Measurements from ENCODE around the gene SMOC2. TPM values are rescaled to one million over a fixed set of nuclear protein-coding genes. Genes with fewer than 3 reads are reported as not detected.
A peak's percentile ranks its signal among the peaks of the same experiment; 100 is the strongest.

The SMOC2 gene
- total and polyA plus RNA-seq, 2 experiments from 2014 or later: 51.0 to 88.7 TPM

DNA sequence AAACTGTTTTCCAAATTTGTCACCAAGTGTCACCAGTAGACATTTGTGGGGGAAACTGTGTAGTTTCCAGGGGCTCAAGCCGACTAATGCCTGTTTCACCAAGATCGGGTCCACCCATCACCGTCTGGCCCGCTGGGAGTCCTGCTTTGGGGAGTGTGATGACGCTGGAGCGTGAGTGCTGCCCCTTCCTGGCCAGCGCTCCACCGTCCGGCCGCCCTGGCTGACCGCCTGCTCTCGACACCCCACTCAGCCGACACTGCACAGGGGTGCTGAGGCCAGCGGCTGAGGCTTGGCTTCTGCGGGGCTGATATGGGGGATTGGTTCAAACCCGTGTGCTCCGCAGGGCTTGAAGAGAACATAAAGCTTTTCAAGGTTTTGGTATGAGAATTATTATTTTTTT, 160.1 kb downstream of the SMOC2 start:
- Histone ChIP-seq H3K79me2 (no peaks in the 10 kb centered on the region), H4K20me1 (ENCODE audit: insufficient read depth, poor library complexity, severe bottlenecking) (no peaks in the 10 kb centered on the region), H3K9me2 (replicated peaks; ENCODE audit: insufficient read depth) (no peaks in the 10 kb centered on the region), H3K4me1 (ENCODE audit: insufficient read depth) (peaks cover 5% of the 10 kb centered on the region), H3K27me3 (peaks cover 7% of the 10 kb centered on the region), H3K9me3 (ENCODE audit: low read depth) (no peaks in the 10 kb centered on the region), H3K27ac (no peak overlapping the region), H3K4me3 (no peak overlapping the region), H3K4me2 (peak overlapping the region; percentile 12), H2AFZ (no peak overlapping the region), H3K36me3 (replicated peaks; ENCODE audit: insufficient read depth, low read depth) (no peaks in the 10 kb centered on the region)
- DNase-seq (ENCODE audit: low spot score): no peak
- WGBS (ENCODE audit: low lambda C conversion rate, missing lambda C conversion rate): 89% methylated on average over 17 of the region's 17 CpGs
- no peak for TF ChIP-seq EZH2phosphoT487 (IDR thresholded peaks at IDR 0.05; ENCODE audit: low read depth, severe bottlenecking, unreplicated experiment)
- TF ChIP-seq EZH2 (IDR thresholded peaks at IDR 0.05; ENCODE audit: borderline replicate concordance): no peak
- TF ChIP-seq, protein P1, sequence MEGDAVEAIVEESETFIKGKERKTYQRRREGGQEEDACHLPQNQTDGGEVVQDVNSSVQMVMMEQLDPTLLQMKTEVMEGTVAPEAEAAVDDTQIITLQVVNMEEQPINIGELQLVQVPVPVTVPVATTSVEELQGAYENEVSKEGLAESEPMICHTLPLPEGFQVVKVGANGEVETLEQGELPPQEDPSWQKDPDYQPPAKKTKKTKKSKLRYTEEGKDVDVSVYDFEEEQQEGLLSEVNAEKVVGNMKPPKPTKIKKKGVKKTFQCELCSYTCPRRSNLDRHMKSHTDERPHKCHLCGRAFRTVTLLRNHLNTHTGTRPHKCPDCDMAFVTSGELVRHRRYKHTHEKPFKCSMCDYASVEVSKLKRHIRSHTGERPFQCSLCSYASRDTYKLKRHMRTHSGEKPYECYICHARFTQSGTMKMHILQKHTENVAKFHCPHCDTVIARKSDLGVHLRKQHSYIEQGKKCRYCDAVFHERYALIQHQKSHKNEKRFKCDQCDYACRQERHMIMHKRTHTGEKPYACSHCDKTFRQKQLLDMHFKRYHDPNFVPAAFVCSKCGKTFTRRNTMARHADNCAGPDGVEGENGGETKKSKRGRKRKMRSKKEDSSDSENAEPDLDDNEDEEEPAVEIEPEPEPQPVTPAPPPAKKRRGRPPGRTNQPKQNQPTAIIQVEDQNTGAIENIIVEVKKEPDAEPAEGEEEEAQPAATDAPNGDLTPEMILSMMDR (IDR thresholded peaks at IDR 0.05; ENCODE audit: poor library complexity): no peak

DNA sequence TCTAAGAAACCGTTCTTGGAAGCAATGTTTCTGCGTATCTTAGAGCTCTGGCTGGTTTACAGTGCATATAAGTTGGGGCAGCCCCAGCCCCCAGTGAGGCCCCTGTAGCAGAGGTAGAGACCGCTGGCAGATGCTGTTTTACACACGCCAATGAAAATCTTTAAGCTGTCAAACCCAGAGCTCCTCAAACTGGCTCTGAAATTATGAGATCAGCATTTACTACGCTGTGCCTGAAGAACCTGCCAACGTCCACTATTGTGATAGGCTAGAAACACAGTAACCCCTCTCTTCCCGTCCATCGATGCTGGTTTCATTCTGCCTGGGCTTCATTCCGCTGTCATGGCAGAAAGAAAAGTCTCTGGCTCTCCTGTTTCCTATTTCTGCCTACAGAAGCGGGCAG, 160.6 kb downstream of the SMOC2 start:
- no peaks in the 10 kb centered on the region for H3K9me3 ChIP-seq (ENCODE audit: low read depth)
- H3K9me2 ChIP-seq (replicated peaks; ENCODE audit: insufficient read depth): no peaks in the 10 kb centered on the region
- no peak overlapping the region for H2AFZ ChIP-seq
- peak overlapping the region; percentile 12 for H3K4me2 ChIP-seq
- no peaks in the 10 kb centered on the region for H4K20me1 ChIP-seq (ENCODE audit: insufficient read depth, poor library complexity, severe bottlenecking)
- no peaks in the 10 kb centered on the region for H3K79me2 ChIP-seq
- 55% methylated on average over 10 of the region's 10 CpGs for WGBS (ENCODE audit: low lambda C conversion rate, missing lambda C conversion rate)
- no peak for TF ChIP-seq EZH2phosphoT487 (IDR thresholded peaks at IDR 0.05; ENCODE audit: low read depth, severe bottlenecking, unreplicated experiment)
- no peak for TF ChIP-seq EZH2 (IDR thresholded peaks at IDR 0.05; ENCODE audit: borderline replicate concordance)
- TF ChIP-seq, protein P1 (IDR thresholded peaks at IDR 0.05; ENCODE audit: poor library complexity): no peak
- peaks cover 5% of the 10 kb centered on the region for H3K4me1 ChIP-seq (ENCODE audit: insufficient read depth)
- H3K27ac ChIP-seq: no peak overlapping the region
- H3K27me3 ChIP-seq: peaks cover 7% of the 10 kb centered on the region
- H3K36me3 ChIP-seq (replicated peaks; ENCODE audit: insufficient read depth, low read depth): no peaks in the 10 kb centered on the region
- no peak overlapping the region for H3K4me3 ChIP-seq
- no peak for DNase-seq (ENCODE audit: low spot score)

DNA sequence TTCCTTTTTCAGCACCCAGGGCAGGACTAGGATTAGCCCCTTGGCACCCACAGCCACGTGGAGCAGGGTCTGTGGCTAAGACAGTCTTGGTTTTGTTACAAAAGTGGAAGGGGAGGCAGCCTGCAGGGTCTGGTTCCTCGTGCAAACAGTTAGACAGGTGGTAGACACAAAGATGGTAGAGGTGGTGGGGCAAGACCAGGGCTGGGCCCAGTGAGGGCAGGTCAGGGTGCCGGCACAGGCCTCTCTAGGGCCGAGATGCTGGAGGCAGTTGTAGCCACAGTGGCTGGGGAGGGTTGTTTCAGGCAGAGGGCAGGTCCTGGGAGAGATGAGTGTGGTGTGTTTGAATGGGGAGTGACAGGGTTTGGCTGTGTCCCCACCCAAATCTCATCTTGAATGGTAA, 161.6 kb downstream of the SMOC2 start:
- H3K27me3 ChIP-seq: peaks cover 7% of the 10 kb centered on the region
- H4K20me1 ChIP-seq (ENCODE audit: insufficient read depth, poor library complexity, severe bottlenecking): no peaks in the 10 kb centered on the region
- H3K27ac ChIP-seq: no peak overlapping the region
- no peak overlapping the region for H2AFZ ChIP-seq
- H3K36me3 ChIP-seq (replicated peaks; ENCODE audit: insufficient read depth, low read depth): no peaks in the 10 kb centered on the region
- H3K4me2 ChIP-seq: no peak overlapping the region
- no peak for DNase-seq (ENCODE audit: low spot score)
- whole genome bisulfite sequencing (ENCODE audit: low lambda C conversion rate, missing lambda C conversion rate): 93% methylated on average over 4 of the region's 4 CpGs
- H3K9me2 ChIP-seq (replicated peaks; ENCODE audit: insufficient read depth): no peaks in the 10 kb centered on the region
- H3K9me3 ChIP-seq (ENCODE audit: low read depth): no peaks in the 10 kb centered on the region
- H3K4me1 ChIP-seq (ENCODE audit: insufficient read depth): peaks cover 5% of the 10 kb centered on the region
- H3K79me2 ChIP-seq: no peaks in the 10 kb centered on the region
- H3K4me3 ChIP-seq: no peak overlapping the region
- TF ChIP-seq, protein P1 (IDR thresholded peaks at IDR 0.05; ENCODE audit: poor library complexity): no peak
- TF ChIP-seq EZH2 (IDR thresholded peaks at IDR 0.05; ENCODE audit: borderline replicate concordance) (no peak), EZH2phosphoT487 (IDR thresholded peaks at IDR 0.05; ENCODE audit: low read depth, severe bottlenecking, unreplicated experiment) (no peak)

DNA sequence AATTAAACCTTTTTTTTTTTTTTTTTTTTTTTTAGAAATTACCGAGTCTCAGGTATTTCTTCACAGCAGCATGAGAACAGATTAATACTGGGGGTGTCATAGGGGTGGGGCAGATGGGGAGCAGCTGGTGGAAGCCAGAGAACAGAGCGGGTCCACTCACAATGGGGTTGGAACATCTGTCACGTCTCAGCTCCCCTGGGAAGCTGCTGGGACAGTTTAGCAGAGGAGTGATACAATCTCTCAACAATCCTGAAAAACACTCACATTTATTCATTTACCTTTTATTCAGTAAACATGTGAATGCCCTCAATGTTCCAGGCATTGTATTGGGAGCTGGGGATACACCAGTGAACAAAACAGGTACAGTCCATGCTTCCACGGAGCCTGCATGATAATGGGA, 162.2 kb downstream of the SMOC2 start:
- 96% methylated on average over 4 of the region's 4 CpGs for WGBS (ENCODE audit: low lambda C conversion rate, missing lambda C conversion rate)
- Histone ChIP-seq H3K4me1 (ENCODE audit: insufficient read depth) (peaks cover 5% of the 10 kb centered on the region), H3K36me3 (replicated peaks; ENCODE audit: insufficient read depth, low read depth) (no peaks in the 10 kb centered on the region), H3K4me3 (no peak overlapping the region), H3K9me3 (ENCODE audit: low read depth) (no peaks in the 10 kb centered on the region), H3K27me3 (peaks cover 7% of the 10 kb centered on the region), H3K9me2 (replicated peaks; ENCODE audit: insufficient read depth) (no peaks in the 10 kb centered on the region), H3K27ac (no peak overlapping the region), H2AFZ (no peak overlapping the region), H3K4me2 (no peak overlapping the region), H3K79me2 (no peaks in the 10 kb centered on the region), H4K20me1 (ENCODE audit: insufficient read depth, poor library complexity, severe bottlenecking) (no peaks in the 10 kb centered on the region)
- TF ChIP-seq EZH2 (IDR thresholded peaks at IDR 0.05; ENCODE audit: borderline replicate concordance) (no peak), EZH2phosphoT487 (IDR thresholded peaks at IDR 0.05; ENCODE audit: low read depth, severe bottlenecking, unreplicated experiment) (no peak)
- TF ChIP-seq, protein P1 (IDR thresholded peaks at IDR 0.05; ENCODE audit: poor library complexity): no peak
- DNase-seq (ENCODE audit: low spot score): no peak
